ENCODE measurements around the gene TMSB10.
"Not testable (repeated sequence)": the region's sequence is repeated elsewhere in the genome, so short reads cannot be mapped to it uniquely, and the experiment has no call there.

Gene TMSB10

DNA sequence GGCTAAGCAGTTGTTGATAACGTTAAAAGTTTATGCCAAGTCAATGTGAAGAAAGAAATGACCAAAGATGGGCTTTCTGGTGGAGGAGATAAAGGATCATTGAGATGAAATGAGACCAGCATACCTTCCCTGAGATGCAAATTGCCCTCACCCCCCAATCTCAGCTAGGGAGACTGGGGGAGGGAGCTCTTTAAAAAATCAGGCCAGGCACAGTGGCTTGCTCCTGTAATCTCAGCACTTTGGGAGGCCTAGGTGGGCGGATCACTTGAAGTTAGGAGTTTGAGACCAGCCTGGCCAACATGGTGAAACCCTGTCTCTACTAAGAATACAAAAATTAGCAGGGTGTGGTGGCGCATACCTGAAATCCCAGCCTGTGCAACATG lies 34.6 kb downstream of the TMSB10 start:
- DNase-seq, result no peak

DNA sequence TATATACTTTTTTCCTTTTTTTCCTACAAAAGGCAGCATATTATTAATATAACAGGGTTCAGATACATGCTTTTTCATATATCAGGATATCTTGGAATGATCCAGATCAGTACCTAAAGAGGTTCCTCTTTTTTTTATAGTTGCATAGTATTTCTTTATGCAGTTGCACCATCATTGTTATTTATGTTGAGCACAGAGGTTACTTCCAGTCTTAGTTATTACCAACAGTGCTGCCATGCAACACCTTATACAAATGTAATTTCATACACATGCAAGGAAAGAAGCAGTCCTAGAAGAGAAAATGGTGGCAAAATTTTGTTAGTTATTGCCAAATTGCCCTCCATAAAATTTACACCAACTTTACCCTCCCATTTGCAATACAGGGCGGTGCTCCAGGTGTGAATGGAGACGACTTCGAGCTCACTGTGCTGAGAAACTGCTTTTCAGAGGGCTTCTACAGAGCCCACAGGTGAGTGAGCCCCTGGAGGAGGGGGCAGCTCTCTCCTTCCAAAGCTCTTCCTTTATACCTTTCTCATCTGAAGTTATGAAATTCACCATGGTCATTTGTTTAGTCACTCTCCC lies 35.5 kb downstream of the TMSB10 start:
- DNase-seq, result peak; percentile 62

DNA sequence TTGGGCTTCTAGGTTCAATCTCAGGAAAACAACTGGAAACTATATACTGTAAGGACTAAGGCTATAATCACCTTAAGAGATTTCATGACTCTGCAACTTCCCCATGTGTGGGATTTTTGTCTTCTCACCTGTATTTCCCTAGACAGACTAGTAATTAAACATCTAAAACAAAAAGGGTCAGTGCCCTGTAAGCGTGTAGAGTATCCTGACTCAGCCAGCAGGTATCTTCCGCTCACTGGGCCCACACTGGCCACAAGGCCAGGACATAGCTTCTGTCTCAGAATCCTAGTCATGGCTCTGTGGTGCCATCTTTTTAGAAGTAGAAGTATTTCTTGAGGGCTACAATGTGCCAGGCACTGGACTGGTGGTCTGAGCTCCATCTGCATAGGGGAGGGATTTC lies 36.7 kb downstream of the TMSB10 start:
- DNase-seq, result no peak

DNA sequence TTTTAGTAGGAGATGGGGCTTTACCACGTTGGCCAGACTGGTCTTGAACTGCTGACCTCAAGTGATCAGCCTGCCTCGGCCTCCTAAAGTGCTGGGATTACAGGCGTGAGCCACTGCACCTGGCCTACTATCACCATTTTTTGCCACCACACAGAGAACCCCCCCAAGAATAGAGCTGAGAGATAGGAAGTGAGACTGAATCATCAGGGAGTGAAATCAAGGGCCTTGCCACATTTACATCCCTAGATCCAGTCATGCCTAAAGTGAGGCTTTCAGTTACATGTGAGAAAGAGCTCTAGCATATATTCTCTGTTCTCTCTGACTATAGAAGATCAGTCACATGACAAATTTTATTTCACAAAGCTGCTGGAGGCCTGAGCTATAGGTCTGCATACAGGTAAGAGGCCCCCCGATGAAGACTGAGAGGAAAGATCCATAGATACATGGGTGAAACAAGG lies 37.5 kb downstream of the TMSB10 start:
- DNase-seq, result peak; percentile 67

DNA sequence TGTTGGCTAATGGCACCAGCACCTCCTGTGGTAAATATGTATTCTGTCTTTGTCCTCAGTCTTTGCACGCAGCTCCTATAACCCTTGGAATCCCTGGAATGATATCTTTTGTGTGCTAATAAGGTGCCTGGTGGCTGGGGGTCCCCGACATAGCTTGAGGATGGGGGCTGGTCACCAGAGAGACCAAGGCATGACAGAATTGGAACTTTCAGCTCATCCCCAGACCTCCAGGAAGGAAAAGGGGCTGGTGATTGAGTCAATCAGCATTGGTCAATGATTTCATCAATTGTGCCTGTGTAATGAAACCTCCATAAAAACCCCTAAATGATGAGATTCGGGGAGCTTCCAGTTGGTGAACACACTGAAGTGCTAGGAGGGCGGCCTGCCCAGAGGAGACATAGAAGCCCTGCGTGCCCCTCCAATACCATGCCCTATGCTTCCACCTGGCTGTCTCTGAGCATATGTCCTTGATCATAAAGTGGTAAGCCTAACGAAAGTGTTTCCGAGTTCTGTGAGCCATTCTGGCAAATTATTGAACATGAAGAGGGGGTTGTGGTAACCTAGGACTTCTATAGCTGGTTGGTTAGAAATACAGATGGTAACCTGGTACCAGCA lies 38.9 kb downstream of the TMSB10 start:
- DNase-seq, result no peak

DNA sequence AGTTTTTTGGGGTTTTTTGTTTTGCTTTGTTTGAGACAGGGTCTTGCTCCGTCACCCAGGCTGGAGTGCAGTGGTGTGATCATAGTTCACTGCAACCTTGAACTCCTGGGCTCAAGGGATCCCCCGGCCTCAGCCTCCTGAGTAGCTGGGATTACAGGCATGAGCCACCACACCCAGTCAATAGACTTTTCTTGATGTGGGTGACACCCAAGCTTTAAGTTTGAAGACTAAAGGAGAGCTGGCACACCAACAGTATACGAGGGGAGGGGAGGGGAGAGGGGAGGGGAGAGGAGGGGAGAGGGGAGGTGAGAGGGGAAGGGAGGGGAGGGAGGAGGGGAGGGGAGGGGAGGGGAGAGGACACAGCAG lies 40.4 kb downstream of the TMSB10 start:
- DNase-seq, result not testable (repeated sequence)

DNA sequence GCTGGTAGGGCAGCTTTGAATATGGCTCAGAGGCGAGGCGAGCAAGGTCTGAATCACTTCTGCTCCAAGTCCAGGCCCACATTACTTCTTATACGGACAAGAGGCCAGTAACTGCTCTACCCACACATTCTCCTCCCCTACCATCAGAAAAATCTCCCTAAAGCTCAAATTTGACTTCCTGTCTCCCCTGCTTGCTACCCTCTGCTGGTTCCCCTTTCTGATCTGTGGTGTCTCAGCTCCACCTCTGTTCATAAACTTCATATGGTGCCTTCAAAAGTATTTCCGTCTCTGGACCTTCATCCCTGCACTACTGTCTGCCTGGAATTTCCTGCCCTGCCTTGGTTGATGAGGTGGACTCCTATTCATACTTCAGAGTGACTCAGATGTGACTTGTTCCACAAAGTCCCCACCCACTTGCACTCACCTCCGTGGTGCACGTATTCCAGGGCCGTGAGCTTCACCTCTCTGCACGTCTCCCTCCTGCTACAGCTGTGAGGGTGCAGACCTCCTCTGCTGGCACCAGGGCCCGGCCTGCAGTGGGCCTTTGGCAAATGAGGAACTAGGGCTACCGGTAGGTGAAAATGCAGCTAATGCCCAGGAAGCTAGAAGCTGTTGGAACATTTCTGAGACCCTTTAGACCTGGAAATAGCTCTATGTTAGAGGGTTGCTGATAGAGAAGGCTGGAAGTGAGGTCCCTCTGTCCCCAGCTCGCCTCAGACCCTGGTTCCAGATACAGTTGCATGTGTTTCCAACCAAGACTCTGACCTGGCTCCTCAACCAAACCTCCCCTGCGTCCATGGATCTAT lies 41.0 kb downstream of the TMSB10 start:
- DNase-seq, result peak; percentile 80

DNA sequence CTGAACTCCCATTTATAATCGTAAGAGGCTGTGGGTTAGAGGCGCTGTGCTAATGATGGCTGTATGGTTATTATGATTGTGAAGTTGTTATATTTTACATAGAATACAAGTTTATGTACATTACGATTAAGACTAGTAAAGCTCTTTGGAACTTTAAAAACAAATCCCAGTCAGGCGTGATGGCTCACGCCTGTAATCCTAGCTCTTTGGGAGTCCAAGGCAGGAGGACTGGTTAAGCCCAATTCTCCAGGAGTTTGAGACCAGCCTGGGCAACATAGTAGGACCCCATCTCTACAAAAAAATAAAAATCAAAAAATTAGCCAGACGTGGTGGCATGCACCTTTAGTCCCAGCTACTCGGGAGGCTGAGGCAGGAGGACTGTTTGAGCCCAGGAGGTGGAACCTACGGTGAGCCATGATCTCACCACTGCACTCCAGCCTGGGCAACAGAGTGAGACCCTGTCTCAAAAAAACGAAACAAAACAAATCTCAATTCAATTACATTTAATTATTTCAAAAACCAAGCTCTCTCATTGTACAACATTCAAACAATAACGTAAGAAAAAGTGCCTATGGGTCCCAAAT lies 41.6 kb downstream of the TMSB10 start:
- DNase-seq, result no peak

DNA sequence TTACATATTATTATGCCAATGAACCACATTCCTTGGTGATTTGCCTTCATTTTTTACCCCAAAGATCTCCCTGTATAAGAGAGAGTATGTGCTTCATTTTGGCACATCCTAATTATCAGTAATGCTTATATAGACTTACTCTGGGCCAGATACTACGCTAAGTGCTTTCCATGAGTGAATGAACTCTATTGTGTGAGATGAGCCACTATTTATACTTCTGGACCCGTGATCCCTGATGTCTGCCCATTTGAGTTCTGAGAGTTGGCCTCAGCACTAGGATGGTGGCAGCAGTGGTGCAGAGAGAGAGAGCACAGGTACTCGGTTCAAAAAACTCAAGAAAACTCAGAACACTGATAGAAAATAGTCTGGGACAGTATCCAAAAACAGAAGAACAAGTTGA lies 48.1 kb downstream of the TMSB10 start:
- no peak for DNase-seq

DNA sequence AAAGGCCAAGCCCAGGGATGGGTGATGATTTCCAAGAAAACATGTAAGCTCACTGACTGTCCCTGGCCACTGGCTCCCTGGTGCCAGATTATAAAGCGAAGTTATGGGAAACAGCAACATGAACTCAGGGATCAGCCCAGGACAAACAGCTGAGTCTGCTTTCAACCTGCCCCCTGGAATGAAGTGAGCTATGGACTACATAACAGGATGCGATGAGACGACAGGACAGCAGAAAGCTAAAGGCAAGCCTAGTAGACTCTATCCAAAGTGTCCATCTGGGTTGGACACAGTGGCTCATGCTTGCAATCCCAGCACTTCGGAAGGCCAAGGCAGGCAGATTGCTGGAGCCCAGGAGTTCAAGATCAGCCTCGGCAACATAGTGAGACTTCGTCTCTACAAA lies 48.9 kb downstream of the TMSB10 start:
- no peak for DNase-seq
